Measurements from ENCODE around the gene METTL13. TPM values are rescaled to one million over a fixed set of nuclear protein-coding genes. Genes with fewer than 3 reads are reported as not detected.
A peak's percentile ranks its signal among the peaks of the same experiment; 100 is the strongest.

METTL13 gene
- total and polyA plus RNA-seq, 2 donors (not counting 1 experiment from before 2014, with no cell fraction given): 16.8 to 33.0 TPM

- no peak for DNase-seq
- Mint-ChIP-seq H3K27me3 (no peaks in the 10 kb centered on the region), H3K9me3 (ENCODE audit: insufficient read depth) (no peaks in the 10 kb centered on the region), H3K4me1 (peaks cover 44% of the 10 kb centered on the region), H3K27ac (no peak overlapping the region), H3K4me3 (no peak overlapping the region)
- H3K4me1 ChIP-seq (ENCODE audit: control insufficient read depth in 2 of 2, insufficient read depth in 2 of 2, low read length in 2 of 2): peaks cover 26 to 32% of the 10 kb centered on the region in 2 donors
- ChIA-PET CTCF (interaction anchor here (0.8 kb wide), 1 partner anchor 11 kb away, joined by 5 read pairs; no protein-coding TSS in a partner anchor), POLR2A (no interaction called here)
- TF ChIP-seq EZH2 (IDR thresholded peaks at IDR 0.05; ENCODE audit: borderline replicate concordance, insufficient read depth, low read depth, low read length, poor library complexity, severe bottlenecking) (no peak), CTCF (IDR thresholded peaks at IDR 0.05) (no peak)
- intact Hi-C loops (cut with micrococcal nuclease): loop anchor here (5.0 kb wide), 2 partner anchors 472 to 658 kb away; partner anchors contain the start of genes FMO4 and PIGC
- no peak overlapping the region for H3K4me2 ChIP-seq (replicated peaks; ENCODE audit: low read depth, low read length, poor library complexity, severe bottlenecking)
- WGBS (ENCODE audit: insufficient coverage): 97% methylated on average over 25 of the region's 25 CpGs
- no peak overlapping the region for H3K4me3 ChIP-seq (ENCODE audit: control extremely low read depth in 1 of 5, extremely low read depth in 1 of 5, insufficient read depth in 1 of 5, low read depth in 2 of 5, low read length in 4 of 5)
- no peaks in the 10 kb centered on the region for H3K27me3 ChIP-seq (replicated peaks in 1 of 4; ENCODE audit: control extremely low read depth in 1 of 4, control insufficient read depth in 3 of 4, insufficient read depth in 4 of 4, low read length in 3 of 4)
- peaks cover 6 to 51% of the 10 kb centered on the region in 2 experiments for H3K36me3 ChIP-seq (replicated peaks in 1 of 2; ENCODE audit: control extremely low read depth in 1 of 2, control insufficient read depth in 1 of 2, extremely low read depth in 1 of 2, insufficient read depth in 2 of 2, low read length in 1 of 2)
- no peaks in the 10 kb centered on the region for H3K9me3 ChIP-seq (ENCODE audit: control extremely low read depth in 1 of 3, control insufficient read depth in 2 of 3, insufficient read depth in 1 of 3, low read length in 2 of 3)
- peaks cover 10% of the 10 kb centered on the region for H4K20me1 ChIP-seq (ENCODE audit: control insufficient read depth, insufficient read depth, low read length, poor library complexity, severe bottlenecking)
- no peak overlapping the region for H3K9ac ChIP-seq (ENCODE audit: low read length)
- no peak overlapping the region for H2AFZ ChIP-seq (ENCODE audit: insufficient read depth, low read depth, low read length, poor library complexity, severe bottlenecking)
- no peak overlapping the region for H3K27ac ChIP-seq (ENCODE audit: low read length in 2 of 2)
- H3K79me2 ChIP-seq (ENCODE audit: control insufficient read depth, insufficient read depth, low read length): peaks cover 54% of the 10 kb centered on the region
- no peak for ATAC-seq (ENCODE audit: low read depth)
Measured at GRCh38 chr1:171783816-171784530, 2.5 kb downstream of the METTL13 start.

GRCh38 chr1:171784784-171785183, 3.3 kb downstream of the METTL13 start:
- DNase-seq: no peak

More at GRCh38 chr1:171784784-171785183, 3.3 kb downstream of the METTL13 start:
- ChIA-PET POLR2A (no interaction called here), CTCF (interaction anchor here (0.8 to 2.3 kb wide), 2 partner anchors 10 to 15 kb away, joined by 5 to 7 read pairs; no protein-coding TSS in a partner anchor)
- TF ChIP-seq CTCF (IDR thresholded peaks at IDR 0.05) (no peak), EZH2 (IDR thresholded peaks at IDR 0.05; ENCODE audit: borderline replicate concordance, insufficient read depth, low read depth, low read length, poor library complexity, severe bottlenecking) (no peak)
- peak overlapping the region; percentile 26 for H3K4me3 Mint-ChIP-seq
- Histone ChIP-seq H2AFZ (ENCODE audit: insufficient read depth, low read depth, low read length, poor library complexity, severe bottlenecking) (no peak overlapping the region), H3K9ac (ENCODE audit: low read length) (no peak overlapping the region), H3K36me3 (replicated peaks in 1 of 2; ENCODE audit: control extremely low read depth in 1 of 2, control insufficient read depth in 1 of 2, extremely low read depth in 1 of 2, insufficient read depth in 2 of 2, low read length in 1 of 2) (peaks cover 7 to 59% of the 10 kb centered on the region in 2 experiments), H3K79me2 (ENCODE audit: control insufficient read depth, insufficient read depth, low read length) (peaks cover 54% of the 10 kb centered on the region), H3K4me2 (replicated peaks; ENCODE audit: low read depth, low read length, poor library complexity, severe bottlenecking) (peak overlapping the region; percentile 9), H3K4me3 (ENCODE audit: control extremely low read depth in 1 of 5, extremely low read depth in 1 of 5, insufficient read depth in 1 of 5, low read depth in 2 of 5, low read length in 4 of 5) (no peak overlapping the region), H3K4me1 (ENCODE audit: control insufficient read depth in 2 of 2, insufficient read depth in 2 of 2, low read length in 2 of 2) (peaks cover 26 to 32% of the 10 kb centered on the region in 2 donors), H3K27me3 (replicated peaks in 1 of 4; ENCODE audit: control extremely low read depth in 1 of 4, control insufficient read depth in 3 of 4, insufficient read depth in 4 of 4, low read length in 3 of 4) (no peaks in the 10 kb centered on the region), H3K27ac (ENCODE audit: low read length in 2 of 2) (no peak overlapping the region), H4K20me1 (ENCODE audit: control insufficient read depth, insufficient read depth, low read length, poor library complexity, severe bottlenecking) (peaks cover 10% of the 10 kb centered on the region), H3K9me3 (ENCODE audit: control extremely low read depth in 1 of 3, control insufficient read depth in 2 of 3, insufficient read depth in 1 of 3, low read length in 2 of 3) (no peaks in the 10 kb centered on the region)
- peaks cover 44% of the 10 kb centered on the region for H3K4me1 Mint-ChIP-seq
- intact Hi-C loops (cut with micrococcal nuclease): loop anchor here (5.0 kb wide), 2 partner anchors 472 to 658 kb away; partner anchors contain the start of genes FMO4 and PIGC
- ATAC-seq (ENCODE audit: low read depth): no peak
- H3K27me3 Mint-ChIP-seq: no peaks in the 10 kb centered on the region
- H3K9me3 Mint-ChIP-seq (ENCODE audit: insufficient read depth): no peaks in the 10 kb centered on the region
- no peak overlapping the region for H3K27ac Mint-ChIP-seq

All from B cell (primary cell).